Thyroid gland (tissue), 4 donors: Measurements from ENCODE around the gene APOBR. TPM values are rescaled to one million over a fixed set of nuclear protein-coding genes. Genes with fewer than 3 reads are reported as not detected.
"Not testable (repeated sequence)": the region's sequence is repeated elsewhere in the genome, so short reads cannot be mapped to it uniquely, and the experiment has no call there.

Experiments used
- DNase-seq, 2 donors: peaks; one replicate each; pipeline ENCODE4 v3.0.0-alpha.2; 2019
- H3K27ac ChIP-seq, 3 donors: fragments of 200-600 bp; sonication (generic); 1 replicate in 2 of 3; 2 replicates in 1 of 3; pipeline ENCODE4 v1.5.1; 2016 to 2019; ENCODE audit warnings: mild to moderate bottlenecking in 1 of 3, moderate library complexity in 1 of 3
- H3K27me3 ChIP-seq: fragments of 200-600 bp; sonication (generic); one replicate; pipeline ENCODE4 v1.5.1; 2019
- H3K36me3 ChIP-seq, 2 donors: fragments of 200-600 bp; sonication (generic); one replicate each; pipeline ENCODE4 v1.5.1; 2016 to 2019
- H3K4me1 ChIP-seq, 2 donors: fragments of 200-600 bp; sonication (generic); one replicate each; pipeline ENCODE4 v1.5.1; 2017 to 2019
- H3K4me3 ChIP-seq, 3 donors: fragments of 200-600 bp; sonication (generic); replicated peaks in 1 of 3; 1 replicate in 2 of 3; 2 replicates in 1 of 3; pipeline ENCODE4 v1.5.1; 2016; ENCODE audit warnings: mild to moderate bottlenecking in 1 of 3
- H3K9me3 ChIP-seq: fragments of 200-600 bp; sonication (generic); one replicate; pipeline ENCODE4 v1.5.1; 2017
- CTCF ChIP-seq, 6 experiments: fragments of 200-600 bp in 3 of 6; fragments of 450-650 bp in 3 of 6; sonication (generic) in 3 of 6; IDR thresholded peaks; one replicate each; pipeline ENCODE4 v1.5.1; 2016 to 2019; ENCODE audit warnings: antibody characterized with exemption in 6 of 6, mild to moderate bottlenecking in 2 of 6, inconsistent platforms in 1 of 6, moderate library complexity in 1 of 6
- POLR2A ChIP-seq, 2 donors: fragments of 450-650 bp; IDR thresholded peaks; one replicate each; pipeline ENCODE4 v1.6.1; 2017; ENCODE audit warnings: antibody characterized with exemption in 2 of 2, mild to moderate bottlenecking in 2 of 2, moderate library complexity in 1 of 2
- WGBS, 2 donors: methylation state at CpG; one replicate each; pipeline ENCODE4 v1.1.5; 2017; 5-methylcytosine and 5-hydroxymethylcytosine counted together
- intact Hi-C: fragments of 100-400 bp; cut with DNase I; formaldehyde crosslinking; loops from one replicate; pipeline ENCODE4 v1.15.1; 2023
- total RNA-seq, 4 donors: library from RNA; depleted of rRNA; stranded (reverse); fragments of >200 nt; gene quantifications; one replicate each; pipeline ENCODE4 v1.2.3, GENCODE V29; 2016

Gene APOBR
- total RNA-seq, 4 donors from 2014 or later: 0.42 to 1.1 (median 0.78) TPM

GRCh38 chr16:28543072-28543471 is 48.6 kb downstream of the APOBR start:
- Histone ChIP-seq H3K9me3 (no peaks in the 10 kb centered on the region), H3K4me3 (no peak overlapping the region), H3K36me3 (no peaks in the 10 kb centered on the region), H3K27ac (peak overlapping the region; percentile 4 to 53 (median 40)), H3K27me3 (no peaks in the 10 kb centered on the region), H3K4me1 (peaks cover 8 to 23% of the 10 kb centered on the region in 2 donors)
- intact Hi-C loops: no loop called here
- whole genome bisulfite sequencing, 2 donors: 74 to 82% methylated on average over 7 of the region's 7 CpGs
- DNase-seq: peak in 1 of 2 donors; percentile 36
- TF ChIP-seq CTCF (IDR thresholded peaks at IDR 0.05) (no peak), POLR2A (IDR thresholded peaks at IDR 0.05) (no peak)

GRCh38 chr16:28544998-28545397 is 50.6 kb downstream of the APOBR start:
- Histone ChIP-seq H3K36me3 (no peaks in the 10 kb centered on the region), H3K9me3 (no peaks in the 10 kb centered on the region), H3K4me1 (peaks cover 0 to 12% of the 10 kb centered on the region in 2 donors), H3K27me3 (no peaks in the 10 kb centered on the region), H3K4me3 (no peak overlapping the region), H3K27ac (no peak overlapping the region)
- TF ChIP-seq POLR2A (IDR thresholded peaks at IDR 0.05) (no peak), CTCF (IDR thresholded peaks at IDR 0.05) (no peak)
- intact Hi-C loops: loop anchor here (5.0 kb wide), 1 partner anchor 53 kb away; the partner anchor contains the start of genes APOBR and CLN3
- no peak for DNase-seq
- 84 to 90% methylated on average over 3 of the region's 3 CpGs for WGBS, 2 donors

- H3K4me3 ChIP-seq, H3K36me3 ChIP-seq, H3K27me3 ChIP-seq, H3K9me3 ChIP-seq, DNase-seq, H3K4me1 ChIP-seq: not testable (repeated sequence)
- intact Hi-C loops: loop anchor here (5.0 kb wide), 1 partner anchor 54 kb away; the partner anchor contains the start of genes APOBR and CLN3
- WGBS, 2 donors: 93 to 94% methylated on average over 7 of the region's 7 CpGs
- peak overlapping the region in 2 of 3 donors; percentile 74 to 82 for H3K27ac ChIP-seq
Measured at GRCh38 chr16:28545964-28546363, 51.5 kb downstream of the APOBR start.

DNA sequence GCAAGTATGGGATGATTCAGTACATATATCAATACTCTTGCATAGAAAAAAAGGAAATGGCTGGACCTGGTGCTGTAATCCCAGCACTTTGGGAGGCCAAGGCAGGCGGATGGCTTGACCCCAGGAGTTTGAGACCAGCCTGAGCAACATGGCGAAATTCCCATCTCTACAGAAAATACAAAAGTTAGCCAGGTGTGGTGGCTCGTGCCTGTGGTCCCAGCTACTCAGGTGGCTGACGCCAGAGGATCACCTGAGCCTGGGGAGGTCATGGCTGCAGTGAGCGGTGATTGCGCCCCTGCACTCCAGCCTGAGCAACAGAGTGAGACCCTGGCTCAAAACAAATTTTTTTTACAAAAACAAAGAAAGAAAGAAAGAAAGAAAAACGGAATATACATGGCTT is 52.2 kb downstream of the APOBR start:
- peak overlapping the region; percentile 41 to 82 (median 74) for H3K27ac ChIP-seq
- H3K9me3 ChIP-seq: no peaks in the 10 kb centered on the region
- intact Hi-C loops: loop anchor here (5.0 kb wide), 1 partner anchor 54 kb away; the partner anchor contains the start of genes APOBR and CLN3
- H3K4me3 ChIP-seq: no peak overlapping the region
- WGBS, 2 donors: 45 to 47% methylated on average over 7 of the region's 7 CpGs
- no peaks in the 10 kb centered on the region for H3K27me3 ChIP-seq
- peak; percentile 74 to 81 for DNase-seq
- TF ChIP-seq POLR2A (IDR thresholded peaks at IDR 0.05) (no peak), CTCF (IDR thresholded peaks at IDR 0.05) (no peak)
- H3K4me1 ChIP-seq: peaks cover 0 to 9% of the 10 kb centered on the region in 2 donors
- no peaks in the 10 kb centered on the region for H3K36me3 ChIP-seq

DNA sequence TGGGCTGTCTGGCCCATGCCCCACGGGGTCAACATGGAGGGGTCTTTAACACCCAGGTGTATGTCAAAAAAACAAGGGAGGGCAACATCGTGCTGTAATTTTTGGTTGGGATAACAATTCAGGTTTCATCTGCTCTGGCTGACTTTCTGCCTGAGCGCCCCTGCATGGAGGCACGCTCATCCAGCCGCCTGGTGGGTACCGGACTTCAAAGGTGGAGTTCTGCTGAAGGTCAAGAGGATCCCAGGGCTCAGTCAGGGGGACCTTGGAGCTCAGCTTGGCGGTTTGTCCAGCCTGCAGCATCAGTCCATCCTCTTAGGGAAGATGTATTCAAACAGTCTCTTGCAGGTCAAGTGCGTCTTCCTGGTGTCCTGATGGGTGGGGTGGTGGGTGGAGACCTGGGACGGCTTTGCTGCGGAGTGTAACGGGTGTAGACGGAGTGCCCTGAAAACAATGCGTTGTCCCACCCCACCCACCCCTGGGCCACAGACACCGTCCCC is 53.9 kb downstream of the APOBR start:
- WGBS, 2 donors: 66 to 79% methylated on average over 14 of the region's 14 CpGs
- Histone ChIP-seq H3K4me1 (peaks cover 2 to 13% of the 10 kb centered on the region in 2 donors), H3K4me3 (no peak overlapping the region), H3K9me3 (no peaks in the 10 kb centered on the region), H3K27ac (no peak overlapping the region), H3K36me3 (no peaks in the 10 kb centered on the region), H3K27me3 (no peaks in the 10 kb centered on the region)
- peak; percentile 26 to 41 for DNase-seq
- intact Hi-C loops: loop anchor here (5.0 kb wide), 1 partner anchor 56 kb away; the partner anchor contains the start of genes APOBR and CLN3
- TF ChIP-seq POLR2A (IDR thresholded peaks at IDR 0.05) (no peak), CTCF (IDR thresholded peaks at IDR 0.05) (no peak)

Other genes starting within 250 kb of the APOBR start
- 1 to 10 TPM; 2.8 to 6.8 (median 4.8) TPM for gene SBK1, start 202.1 kb upstream of the APOBR start, total RNA-seq
- gene NPIPB6, start 131.1 kb upstream of the APOBR start, total RNA-seq: 10 to 100 TPM in 1 of 4 donors, 1 to 10 TPM in 2, not detected in 1; 2.5 to 10.5 (median 6.3) TPM
- gene EIF3CL, start 90.8 kb upstream of the APOBR start, total RNA-seq: 100 to 1,000 TPM in 2 of 4 donors, 10 to 100 TPM in 2; 64.5 to 220 (median 105) TPM
- not detected for gene NPIPB7, start 22.3 kb upstream of the APOBR start, total RNA-seq
- gene CLN3, start 2.6 kb upstream of the APOBR start, total RNA-seq: 10 to 100 TPM; 32.5 to 80.9 (median 50.3) TPM
- gene IL27, start 12.2 kb downstream of the APOBR start, total RNA-seq: under 1 TPM in 1 of 4 donors, not detected in 3; 0.45 TPM
- 1,000 to 10,000 TPM in 1 of 4 donors, 100 to 1,000 TPM in 2, 10 to 100 TPM in 1; 53.3 to 1,103 (median 535) TPM for gene NUPR1, start 44.3 kb downstream of the APOBR start, total RNA-seq
- gene SGF29, start 59.3 kb downstream of the APOBR start, total RNA-seq: 10 to 100 TPM; 31.8 to 41.9 (median 36.9) TPM
- gene SULT1A2, start 102.4 kb downstream of the APOBR start, total RNA-seq: 10 to 100 TPM in 3 of 4 donors, 1 to 10 TPM in 1; 3.6 to 35.9 (median 20.9) TPM
- gene SULT1A1, start 115.4 kb downstream of the APOBR start, total RNA-seq: 100 to 1,000 TPM in 2 of 4 donors, 10 to 100 TPM in 2; 84.9 to 162 (median 118) TPM
- under 1 TPM in 2 of 4 donors, not detected in 2; 0.27 to 0.63 TPM for gene NPIPB8, start 143.4 kb downstream of the APOBR start, total RNA-seq
- 100 to 1,000 TPM; 213 to 326 (median 285) TPM for gene EIF3C, start 216.8 kb downstream of the APOBR start, total RNA-seq